GM21367 (cell line): Measurements from ENCODE around the gene NR2E1.

Source experiments
- ATAC-seq: cut with Tn5 transposase; IDR thresholded peaks from one replicate; pipeline ENCODE4 v1.9.1; 2021; ENCODE audit not compliant: unreplicated experiment

NR2E1 gene

DNA sequence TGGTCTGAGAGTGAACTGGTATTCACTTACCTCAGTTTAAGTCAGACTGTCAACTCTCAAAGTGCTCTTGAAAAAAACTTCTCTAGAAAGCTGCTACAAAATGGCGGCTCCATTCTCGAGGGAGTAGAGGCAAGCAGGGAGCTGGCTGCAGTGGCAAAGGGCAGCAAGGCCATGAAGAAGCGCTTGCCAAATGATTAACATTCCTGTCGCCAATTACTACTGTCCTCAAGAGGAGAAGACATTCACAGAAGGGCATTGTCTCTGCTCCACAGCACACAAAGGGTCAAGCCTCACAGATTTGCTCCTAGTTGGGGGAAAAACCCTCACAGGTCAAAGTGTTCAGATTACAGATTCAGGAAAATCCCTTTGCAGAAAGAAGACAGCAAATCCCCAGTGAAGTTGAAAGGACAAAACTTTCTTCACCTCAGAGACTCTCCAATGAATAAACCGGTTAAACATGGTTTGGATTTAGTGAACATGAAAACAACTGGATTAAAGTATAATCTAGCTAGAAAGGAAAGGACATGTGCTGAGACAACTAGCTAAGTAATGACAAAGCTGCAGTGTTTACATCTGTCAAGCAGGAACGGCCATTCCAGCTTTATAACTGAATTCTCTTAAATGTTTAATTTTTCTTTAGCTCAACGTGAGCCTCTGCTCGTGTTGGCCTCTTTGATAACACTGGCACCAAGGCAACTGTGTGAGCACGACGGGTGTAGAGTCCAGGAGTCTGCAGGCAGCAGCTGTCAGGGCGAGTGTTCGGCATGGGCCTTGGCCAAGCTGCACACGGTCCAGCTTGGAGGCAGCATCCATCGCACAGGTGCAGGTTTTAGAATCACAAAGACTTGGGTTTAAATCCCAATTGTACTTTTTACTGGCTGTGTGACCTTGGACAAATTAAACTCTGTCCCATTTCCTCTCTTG, 37.6 kb downstream of the NR2E1 start:
- ATAC-seq = no peak

DNA sequence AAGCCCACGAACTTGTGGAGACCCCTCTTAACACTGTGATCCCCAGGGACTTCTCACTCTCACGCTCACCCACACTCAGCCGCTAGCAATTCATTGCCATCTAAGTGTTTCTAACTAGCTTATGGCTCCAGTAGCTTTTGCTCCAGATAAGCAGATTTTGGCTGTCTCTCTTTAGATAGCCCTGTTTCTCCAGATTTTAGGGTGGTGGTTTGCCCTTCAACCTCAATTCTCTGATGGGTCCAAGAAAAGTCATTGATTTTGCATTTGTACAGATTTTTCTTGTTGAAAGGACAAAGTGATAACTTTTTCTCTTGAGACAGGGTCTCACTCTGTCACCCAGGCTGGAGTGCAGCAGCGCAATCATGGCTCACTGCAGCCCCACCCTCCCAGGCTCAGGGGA, 41.2 kb downstream of the NR2E1 start:
- no peak for ATAC-seq

DNA sequence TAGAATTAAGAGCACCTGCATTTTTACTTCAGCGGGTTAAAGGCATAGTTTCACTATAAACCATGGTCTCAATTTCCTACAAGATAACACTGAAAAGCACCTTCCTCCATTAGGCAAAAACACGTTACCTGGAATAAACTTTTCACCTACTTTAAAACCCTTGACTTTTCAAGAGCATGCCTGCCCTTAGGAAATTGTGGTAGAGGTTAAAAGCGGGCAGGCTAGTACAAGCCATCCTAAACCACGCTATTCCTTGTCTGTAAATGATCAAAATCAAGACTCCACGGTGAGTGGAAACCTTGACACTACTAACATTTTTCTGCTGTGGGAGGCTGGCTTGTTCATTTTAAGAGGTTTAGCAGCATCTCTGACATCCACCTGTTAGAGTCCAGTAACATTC, 43.9 kb downstream of the NR2E1 start:
- ATAC-seq = no peak

DNA sequence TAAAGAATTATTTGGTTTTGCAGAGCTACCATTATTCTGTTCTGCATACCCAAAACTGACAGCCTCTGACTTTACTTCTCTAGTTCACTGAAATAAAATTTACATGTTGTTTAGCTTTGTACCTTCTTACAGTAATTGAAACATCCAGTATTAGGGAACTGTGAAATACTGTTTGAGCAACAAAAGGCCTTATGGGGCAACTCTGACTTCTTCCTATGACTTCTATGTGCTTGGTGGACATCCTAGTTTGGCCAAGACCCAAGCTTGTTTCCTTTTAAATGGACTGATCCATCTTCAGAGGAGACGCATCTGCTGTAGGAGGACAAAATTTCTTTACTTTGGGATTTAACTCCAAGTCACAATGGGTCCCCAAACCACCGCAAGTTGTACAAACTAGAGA, 44.7 kb downstream of the NR2E1 start:
- no peak for ATAC-seq

DNA sequence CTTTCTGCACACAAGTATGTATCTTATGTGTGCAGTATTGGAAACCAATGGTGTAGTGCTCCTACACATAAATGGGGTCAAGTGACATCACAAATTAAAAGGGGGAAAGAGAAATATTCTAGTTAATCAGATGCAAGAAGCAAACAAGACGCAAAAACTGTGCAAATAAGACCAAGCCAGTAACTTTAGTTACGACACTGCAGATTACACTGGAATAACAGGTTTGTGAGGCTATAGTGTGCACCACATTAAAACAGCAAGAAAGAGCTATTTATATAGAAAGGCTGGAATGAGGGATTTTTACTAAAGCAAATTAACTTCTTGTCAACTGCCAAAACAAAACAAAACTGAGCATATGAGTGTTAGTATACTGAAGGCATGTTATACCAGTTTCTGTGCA, 45.8 kb downstream of the NR2E1 start:
- no peak for ATAC-seq

DNA sequence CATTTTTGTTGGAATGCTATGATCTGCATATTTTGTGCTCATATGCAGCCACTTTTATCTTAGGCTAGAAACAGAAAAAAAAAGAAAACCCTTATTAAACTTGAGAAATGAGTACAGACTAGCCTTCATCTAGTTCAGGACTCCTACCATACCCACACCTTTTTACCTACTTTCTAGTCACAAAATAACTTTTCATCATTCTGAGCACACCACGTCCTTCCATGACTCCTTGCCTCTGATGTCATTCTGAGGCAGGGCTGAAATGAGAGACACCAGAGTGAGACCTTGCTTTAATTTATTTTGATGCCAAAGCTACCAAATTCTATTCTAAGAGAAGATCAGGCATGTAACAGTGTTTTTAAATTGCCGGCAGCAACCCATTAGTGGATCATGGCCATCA, 56.2 kb downstream of the NR2E1 start:
- no peak for ATAC-seq

DNA sequence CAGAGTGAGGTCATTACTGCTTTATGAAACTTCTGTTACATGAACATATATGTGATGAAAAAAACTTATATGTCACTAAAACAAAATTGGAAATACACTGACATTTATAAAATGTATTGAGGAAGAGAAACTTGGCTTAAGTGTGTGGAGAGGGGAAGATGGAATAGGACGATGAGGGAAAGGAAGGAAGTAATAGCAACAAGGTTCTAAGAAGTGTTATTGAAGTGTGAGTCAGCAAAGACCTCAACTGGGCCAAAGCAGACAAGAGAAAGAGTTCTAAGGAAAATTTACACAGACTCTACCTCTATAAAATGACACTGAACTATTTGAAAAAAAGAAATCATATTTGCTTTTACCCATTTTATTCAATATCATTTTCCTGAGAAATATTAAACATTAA, 56.7 kb downstream of the NR2E1 start:
- no peak for ATAC-seq

DNA sequence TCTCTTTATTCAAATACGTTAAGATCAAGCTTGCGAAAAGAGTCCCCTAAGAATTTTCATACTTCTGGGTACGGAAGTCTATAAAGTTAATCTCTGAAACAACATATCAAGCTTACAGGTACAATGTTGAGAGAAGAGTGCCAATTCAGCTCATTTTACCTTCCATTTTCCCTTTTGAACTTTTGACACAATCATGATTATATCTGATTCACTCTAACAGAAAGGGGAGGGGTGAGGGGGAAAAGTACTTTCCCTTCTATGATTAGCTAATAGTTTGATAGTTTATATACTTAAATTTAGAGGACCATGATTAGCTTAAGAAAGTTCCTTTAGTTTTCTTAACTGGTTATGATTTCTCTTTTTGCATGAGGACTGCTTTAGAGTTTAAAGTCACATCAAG, 61.5 kb downstream of the NR2E1 start:
- ATAC-seq = no peak

DNA sequence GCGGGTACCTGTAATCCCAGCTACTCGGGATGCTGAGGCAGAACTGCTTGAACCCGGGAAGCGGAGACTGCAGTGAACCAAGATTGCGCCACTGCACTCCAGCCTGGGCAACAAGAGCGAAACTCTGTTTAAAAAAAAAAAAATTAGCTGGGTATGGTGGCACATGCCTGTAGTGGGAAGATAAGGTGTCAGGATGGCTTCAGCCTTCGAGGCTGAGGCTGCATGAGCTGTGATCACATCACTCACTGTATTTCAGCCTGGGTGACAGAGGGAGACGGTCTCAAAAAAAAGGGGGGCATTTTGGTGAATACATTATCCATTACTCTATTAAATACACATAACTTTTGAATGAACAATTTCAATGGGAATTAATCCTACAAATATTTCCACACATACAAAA, 62.6 kb downstream of the NR2E1 start:
- no peak for ATAC-seq

DNA sequence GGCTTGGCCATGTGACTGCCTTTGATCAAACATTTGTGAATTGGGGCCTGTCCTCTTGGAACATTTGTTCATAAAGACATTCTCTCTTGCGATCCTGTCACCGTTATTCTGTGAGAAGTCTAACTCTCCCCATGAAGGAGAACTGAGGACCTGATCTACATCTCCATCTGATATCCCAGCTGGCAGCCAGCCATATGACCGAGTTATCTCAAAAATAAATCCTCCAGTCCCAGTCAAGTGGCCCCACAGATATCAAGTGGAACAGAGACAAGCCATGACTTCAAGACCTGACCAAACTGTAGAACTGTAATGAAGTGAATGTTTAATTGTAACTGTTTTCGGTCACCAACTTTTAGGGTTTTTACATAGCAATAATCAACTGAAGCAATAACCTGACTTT, 69.3 kb downstream of the NR2E1 start:
- no peak for ATAC-seq

DNA sequence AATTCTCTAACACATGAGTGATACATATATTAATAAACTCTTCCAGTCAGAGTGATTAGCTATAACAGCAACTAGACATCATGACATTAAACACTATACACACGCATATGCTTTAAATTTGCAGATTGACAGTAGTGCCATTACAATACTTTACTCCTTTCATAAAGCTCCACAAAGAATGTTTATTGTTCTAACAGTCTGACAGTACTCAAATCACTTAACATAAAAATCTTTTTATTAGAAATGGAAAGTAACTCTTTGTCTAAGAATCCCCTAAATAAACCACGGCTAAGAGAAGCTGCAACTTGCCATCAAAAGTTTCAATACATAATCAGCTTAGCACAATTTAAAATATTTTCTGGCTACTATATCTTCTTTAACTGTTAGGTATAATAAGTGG, 71.0 kb downstream of the NR2E1 start:
- no peak for ATAC-seq

DNA sequence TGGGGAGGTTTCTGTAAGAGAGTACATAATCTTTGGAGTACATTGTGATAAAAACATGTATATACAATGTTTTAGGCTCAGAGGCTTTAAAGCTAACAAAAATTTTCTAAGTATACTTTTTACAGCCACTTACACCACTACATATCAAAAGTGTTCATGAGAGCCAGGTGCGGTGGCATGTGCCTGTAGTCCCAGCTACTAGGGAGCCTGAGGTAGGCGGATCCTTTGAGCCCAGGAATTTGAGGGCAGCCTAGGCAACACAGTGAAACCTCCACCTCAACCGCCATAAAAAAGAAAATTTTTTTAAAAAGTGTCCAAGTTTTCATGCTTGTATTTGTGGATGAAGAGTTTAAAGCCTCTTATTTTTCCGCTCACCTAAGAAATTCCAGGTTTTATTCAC, 72.5 kb downstream of the NR2E1 start:
- no peak for ATAC-seq
